HG02642 (cell line): ENCODE results near the gene RAD51B.
"Not testable (repeated sequence)": the region's sequence is repeated elsewhere in the genome, so short reads cannot be mapped to it uniquely, and the experiment has no call there.

Experiments
- ATAC-seq: cut with Tn5 transposase; IDR thresholded peaks from one replicate; pipeline ENCODE4 v1.9.1; 2021; ENCODE audit warnings: mild to moderate bottlenecking; ENCODE audit not compliant: unreplicated experiment, poor library complexity

RAD51B gene

DNA sequence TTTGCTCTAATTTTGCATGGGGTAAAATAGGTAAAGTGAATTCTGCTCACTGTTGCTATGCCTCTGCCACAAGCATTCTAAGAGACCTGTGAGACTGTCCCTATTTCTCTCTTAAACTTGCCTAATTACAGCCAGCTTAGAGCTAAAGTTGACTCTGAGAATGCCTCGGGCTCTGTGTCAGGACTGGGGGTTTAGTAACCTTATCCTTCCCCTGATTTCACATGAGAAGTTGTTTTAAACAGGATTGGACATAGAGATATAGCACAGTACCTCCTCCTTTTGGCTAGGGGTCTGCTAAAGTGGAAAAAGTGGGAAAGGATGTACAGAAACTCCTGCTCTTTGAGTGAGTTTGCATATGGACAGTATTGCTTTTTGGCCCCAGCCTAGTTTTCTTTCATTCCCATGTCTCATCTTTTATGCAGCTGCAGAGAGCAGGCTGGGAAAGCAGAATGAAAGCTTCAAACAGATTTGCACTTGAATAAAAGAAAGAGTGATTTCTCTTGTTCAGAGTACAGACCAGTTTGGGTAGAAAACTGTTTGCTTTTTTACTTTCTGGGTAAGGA, 122.0 kb downstream of the RAD51B start:
- no peak for ATAC-seq

DNA sequence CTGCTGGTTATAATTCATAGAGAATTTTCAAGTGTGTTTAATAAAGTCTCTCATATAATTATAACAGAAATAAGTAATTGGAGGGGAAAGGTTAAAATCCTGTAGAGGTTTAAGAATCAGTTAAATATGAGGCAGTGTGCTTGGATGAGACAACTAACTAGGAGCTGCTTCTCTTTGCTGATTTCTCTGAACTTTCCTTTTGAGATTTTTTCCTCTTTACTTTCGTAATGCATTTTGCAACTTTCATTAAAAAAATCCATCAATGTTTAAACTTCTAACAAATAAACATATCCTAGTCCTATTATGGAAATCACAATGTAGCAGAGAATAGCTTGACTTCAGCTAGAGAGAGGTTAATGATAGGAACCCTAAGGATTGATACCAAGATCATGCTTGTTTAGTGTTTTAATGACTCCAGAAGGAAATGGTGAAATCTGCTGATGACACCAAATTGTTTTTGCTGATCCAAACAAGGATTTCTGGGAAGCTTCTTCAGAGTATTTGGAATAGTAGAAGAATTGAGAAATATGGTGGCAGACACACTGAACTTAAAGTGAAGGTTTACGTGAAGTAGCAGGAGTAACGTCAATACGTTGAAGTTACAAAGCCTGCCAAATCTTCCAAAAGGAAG, 122.6 kb downstream of the RAD51B start:
- ATAC-seq: no peak

DNA sequence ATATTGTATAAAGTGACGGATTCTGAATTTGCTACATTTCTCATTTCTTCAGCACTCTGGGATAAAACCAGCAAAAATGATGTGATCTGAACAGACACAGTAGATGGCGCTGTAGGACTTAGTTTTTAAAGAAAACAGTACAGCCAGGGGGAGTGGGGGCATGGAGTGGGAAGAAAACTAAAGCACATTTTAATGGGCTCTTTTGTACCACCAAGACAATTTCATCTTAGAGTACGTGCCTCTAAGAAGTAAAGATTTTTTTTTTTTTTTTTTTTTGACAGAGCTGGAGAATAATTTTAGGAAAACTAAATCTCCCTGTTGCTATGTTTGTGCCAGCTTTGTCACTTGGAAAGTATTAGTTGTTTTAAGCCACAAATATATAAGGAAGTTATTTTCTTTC, 124.4 kb downstream of the RAD51B start:
- ATAC-seq: no peak

GRCh38 chr14:67944605-67945004, 125.0 kb downstream of the RAD51B start:
- ATAC-seq: no peak

DNA sequence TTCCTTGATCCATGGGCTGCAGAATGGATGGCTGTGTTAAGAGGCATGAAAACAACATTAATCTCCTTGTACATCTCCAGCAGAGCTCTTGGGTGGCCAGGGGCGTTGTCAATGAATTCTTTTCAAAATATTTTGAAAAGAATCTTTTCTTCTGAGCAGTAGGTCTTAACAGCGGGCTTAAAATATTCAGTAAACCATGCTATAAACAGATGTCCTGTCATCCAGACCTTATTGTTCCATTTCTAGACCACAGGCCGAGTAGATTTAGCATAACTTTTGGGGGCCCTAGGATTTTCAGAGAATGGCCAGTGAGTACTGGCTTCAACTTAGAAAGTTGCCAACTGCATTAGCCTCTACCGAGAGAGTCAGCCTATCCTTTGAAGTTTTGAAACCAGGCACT, 130.2 kb downstream of the RAD51B start:
- no peak for ATAC-seq

DNA sequence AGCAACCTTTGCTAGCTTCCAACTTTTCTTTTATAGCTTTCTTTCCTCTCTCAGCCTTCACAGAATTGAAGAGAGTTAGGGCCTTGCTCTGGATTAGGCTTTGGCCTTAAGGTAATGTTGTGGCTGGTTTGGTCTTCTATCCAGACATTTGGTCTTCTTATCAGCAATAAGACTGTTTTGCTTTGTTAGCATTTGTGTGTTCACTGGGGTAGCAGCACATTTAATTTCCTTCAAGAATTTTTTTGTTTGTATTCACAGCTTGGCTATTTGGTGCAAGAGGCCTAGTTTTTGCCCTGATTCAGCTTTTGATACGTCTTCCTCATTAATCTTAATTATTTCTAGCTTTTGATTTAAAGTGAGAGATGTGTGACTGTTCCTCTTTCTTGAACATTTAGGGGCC, 130.8 kb downstream of the RAD51B start:
- ATAC-seq: no peak

- ATAC-seq: no peak
Observed at GRCh38 chr14:67951529-67952135, 132.1 kb downstream of the RAD51B start.

DNA sequence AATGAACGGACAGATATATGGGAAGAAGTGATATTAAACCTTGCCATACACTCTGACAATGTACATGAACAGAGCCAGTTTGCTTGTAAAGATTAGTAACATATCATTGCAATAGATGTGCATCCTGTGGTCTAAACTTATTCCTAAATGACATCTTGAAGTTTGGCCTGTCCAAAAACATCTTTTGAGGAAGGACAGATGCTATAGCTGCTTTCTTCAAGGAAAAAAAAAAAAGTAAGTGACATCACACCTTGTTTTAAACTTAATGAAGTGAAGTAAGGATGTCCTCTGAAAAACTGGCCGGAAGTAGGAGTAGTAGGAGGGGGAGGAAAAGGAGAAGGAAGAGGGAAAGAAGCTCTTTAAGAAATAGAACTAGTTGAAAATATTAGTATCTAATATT, 132.8 kb downstream of the RAD51B start:
- no peak for ATAC-seq

- no peak for ATAC-seq
Observed at GRCh38 chr14:67952786-67953185, 133.2 kb downstream of the RAD51B start.

DNA sequence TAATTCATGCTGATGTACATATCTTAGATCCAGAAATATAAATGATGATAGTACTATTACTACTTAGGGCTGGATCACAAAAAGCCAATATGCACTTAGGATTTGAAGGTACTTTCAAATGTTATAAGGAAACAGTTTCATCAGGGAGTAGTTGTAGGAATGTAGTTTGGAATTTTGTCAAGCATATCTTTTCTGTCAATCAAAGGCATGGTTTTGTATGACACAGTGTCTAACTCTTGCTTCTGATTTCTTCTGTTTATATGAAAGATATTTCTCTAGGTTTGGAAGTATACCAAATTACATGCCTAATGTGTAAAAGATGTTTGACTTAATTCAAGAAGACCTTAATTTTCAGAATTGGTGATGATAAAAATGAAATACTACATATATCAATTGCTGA, 135.7 kb downstream of the RAD51B start:
- ATAC-seq: no peak

- no peak for ATAC-seq
Observed at GRCh38 chr14:67957946-67958345, 138.4 kb downstream of the RAD51B start.

- ATAC-seq: no peak
Observed at GRCh38 chr14:67961676-67962075, 142.1 kb downstream of the RAD51B start.

- no peak for ATAC-seq
Observed at GRCh38 chr14:67962215-67962644, 142.7 kb downstream of the RAD51B start.

DNA sequence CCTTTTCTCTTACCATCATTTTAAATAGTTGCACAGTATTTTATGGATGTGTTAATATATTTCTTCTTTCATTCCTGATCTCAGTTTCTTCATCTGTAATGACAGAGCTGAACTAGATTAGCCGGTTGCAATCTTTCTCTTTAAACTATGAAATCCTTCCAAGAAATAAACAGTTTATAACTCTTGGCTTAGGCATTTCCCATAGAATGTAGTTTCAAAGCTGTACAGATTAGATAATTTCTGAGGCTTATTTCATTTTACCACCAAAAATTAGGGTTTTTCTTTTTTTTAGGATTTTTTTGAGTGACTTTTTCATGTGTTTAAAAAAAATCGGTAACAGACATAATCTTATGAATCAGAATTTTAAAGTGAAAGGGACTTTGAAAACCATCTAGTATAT, 144.0 kb downstream of the RAD51B start:
- no peak for ATAC-seq

DNA sequence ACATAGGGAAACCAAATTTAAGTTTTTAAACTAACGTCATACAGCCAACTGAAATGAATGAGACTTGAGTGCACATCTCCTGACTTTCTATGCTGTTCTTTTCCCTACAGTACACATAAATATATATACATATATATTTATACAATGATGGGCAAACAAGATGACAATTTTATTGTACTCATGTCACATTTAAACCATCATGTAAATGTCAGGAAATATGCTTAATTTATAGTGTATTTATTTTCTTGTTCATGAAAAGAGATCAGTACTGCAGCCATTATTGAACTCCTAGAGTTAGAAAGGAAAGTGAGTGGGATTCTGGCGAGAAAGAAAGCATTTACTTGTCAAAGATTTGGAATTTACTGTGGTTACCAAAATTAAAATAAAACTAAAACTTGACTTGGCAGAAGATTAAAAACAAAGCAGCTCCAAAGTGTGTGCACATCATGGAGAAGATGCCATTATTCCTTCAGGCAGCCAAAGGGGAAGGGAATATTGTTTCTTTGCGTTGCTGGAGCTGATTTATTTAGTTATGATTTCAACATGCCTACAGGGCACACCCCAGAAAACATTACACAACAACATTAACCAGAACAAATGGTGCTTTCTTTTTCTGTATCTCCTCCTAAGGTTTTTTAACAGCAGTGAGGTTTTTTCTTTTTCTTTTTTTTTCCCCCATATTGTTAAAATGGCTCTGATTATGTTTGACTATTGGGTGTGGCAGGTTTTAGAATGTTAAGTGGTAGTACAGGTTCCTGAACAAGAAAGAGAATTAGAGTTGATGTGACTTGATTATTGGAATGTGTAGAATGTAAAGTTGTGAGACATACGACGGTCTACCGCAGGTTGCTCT, 144.6 kb downstream of the RAD51B start:
- ATAC-seq: no peak

DNA sequence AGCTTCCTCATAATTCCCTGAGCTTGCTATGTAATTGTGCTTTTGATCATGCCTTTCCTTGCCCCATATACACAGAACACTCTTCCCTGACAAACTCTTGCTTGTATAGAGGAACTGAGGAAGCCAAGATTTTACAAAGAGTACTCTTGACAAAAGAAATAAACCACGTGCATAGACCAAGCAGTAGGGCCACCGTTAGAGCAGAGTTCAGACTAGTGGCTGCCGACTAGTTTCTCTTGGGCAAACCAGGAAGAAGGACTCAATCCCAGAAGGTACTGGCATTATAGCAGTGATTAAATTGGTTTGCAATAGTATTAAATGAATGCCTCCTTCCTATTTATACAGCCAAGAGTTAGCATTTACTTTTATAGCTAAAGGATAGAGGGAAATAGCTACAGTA, 146.1 kb downstream of the RAD51B start:
- no peak for ATAC-seq

- ATAC-seq: no peak
Observed at GRCh38 chr14:67967206-67967605, 147.6 kb downstream of the RAD51B start.

DNA sequence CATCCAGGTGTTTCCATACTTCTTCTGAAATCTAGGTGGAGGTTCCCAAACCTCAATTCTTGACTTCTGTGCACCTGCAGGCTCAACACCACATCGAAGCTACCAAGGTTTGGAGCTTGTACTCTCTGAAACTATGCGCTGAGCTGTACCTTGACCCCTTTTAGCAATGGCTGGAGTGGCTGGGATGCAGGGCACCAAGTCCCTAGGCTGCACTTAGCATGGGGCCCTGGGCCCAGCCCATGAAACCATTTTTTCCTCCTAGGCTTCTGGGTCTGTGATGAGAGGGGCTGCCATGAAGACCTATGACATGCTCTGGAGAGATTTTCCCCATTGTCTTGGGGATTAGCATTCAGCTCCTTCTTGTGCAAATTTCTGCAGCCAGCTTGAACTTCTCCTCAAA, 148.4 kb downstream of the RAD51B start:
- ATAC-seq: not testable (repeated sequence)

GRCh38 chr14:67970923-67971322, 151.3 kb downstream of the RAD51B start:
- ATAC-seq: no peak

DNA sequence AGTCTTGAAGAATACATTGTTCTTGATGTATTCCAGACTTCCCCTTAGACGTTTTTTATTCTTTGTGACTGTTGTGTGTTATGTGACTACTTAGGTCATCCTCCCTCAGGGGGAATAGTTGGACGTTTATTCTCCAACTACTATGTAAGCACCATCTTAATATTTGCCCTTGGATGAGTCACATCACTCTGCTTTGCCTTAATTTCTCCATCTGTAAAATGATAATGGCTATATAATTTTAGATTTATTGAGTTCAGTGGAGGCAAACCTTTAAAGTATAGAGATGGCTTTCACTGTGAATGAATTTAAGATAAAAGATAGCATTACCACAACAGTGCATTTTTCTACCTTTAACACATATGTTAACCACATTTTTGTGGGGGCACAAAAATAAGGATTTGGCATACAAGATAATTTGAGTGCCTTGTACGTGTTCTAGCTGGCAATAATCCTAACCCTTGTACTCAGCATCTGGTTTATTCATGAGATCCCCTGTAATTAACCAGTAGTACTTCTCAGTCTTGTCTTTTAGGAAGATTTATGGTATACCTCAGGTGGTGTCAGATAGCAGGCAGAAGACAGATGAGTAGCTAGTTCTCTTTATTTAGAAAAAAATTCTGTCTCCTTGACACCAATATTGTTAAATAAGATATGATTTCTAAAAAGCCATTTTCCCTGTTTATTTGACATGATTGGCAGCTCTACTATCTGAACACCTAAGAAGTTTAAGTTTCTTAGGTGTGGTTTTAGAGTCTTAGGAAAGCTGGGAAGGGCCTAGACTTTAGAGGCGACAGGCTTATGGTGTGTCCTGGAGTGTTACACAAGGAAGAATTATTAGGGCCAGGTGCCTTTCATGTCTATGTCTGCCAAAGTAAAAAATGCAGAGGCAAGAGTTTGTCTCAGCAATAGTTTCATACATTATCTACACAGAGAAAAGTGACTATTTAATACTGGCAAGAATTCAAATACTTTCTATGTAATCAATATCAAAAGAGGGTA, 152.3 kb downstream of the RAD51B start:
- no peak for ATAC-seq
